ENCODE measurements around the gene KLHDC3. TPM values are rescaled to one million over a fixed set of nuclear protein-coding genes. Genes with fewer than 3 reads are reported as not detected.

Gene KLHDC3
- total and polyA plus RNA-seq, 2 donors (not counting 3 experiments of a cell fraction or from before 2014, with no cell fraction given), result 84.8 to 120 TPM

DNA sequence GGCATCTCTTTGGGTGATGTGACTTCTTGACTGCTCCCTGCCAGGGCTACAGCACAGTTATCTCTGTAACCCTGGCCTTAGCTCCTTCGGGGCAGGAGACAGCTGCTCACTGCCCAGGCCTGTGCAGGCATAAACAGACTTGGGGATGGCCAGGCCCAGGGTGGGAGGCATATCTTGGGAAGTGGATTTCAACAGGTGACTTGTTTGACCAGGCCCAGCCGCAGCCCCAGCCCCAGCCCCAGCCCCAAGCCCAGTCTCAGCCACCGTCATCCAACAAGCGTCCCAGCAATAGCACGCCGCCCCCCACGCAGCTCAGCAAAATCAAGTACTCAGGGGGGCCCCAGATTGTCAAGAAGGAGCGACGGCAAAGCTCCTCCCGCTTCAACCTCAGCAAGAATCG lies 7.8 kb upstream of the KLHDC3 start:
- Histone ChIP-seq H3K9ac (replicated peaks; ENCODE audit: extremely low read depth, insufficient read depth, low read length) (no peak overlapping the region), H3K4me1 (ENCODE audit: control insufficient read depth, extremely low read depth, insufficient read depth, low read length) (no peaks in the 10 kb centered on the region), H3K79me2 (ENCODE audit: control insufficient read depth, insufficient read depth, low read length) (no peaks in the 10 kb centered on the region), H3K27me3 (ENCODE audit: control insufficient read depth in 2 of 2, insufficient read depth in 2 of 2, low read length in 2 of 2) (no peaks in the 10 kb centered on the region), H3K27ac (ENCODE audit: insufficient read depth, low read depth, low read length) (no peak overlapping the region), H3K36me3 (ENCODE audit: control insufficient read depth in 2 of 2, extremely low read depth in 1 of 2, insufficient read depth in 2 of 2, low read length in 2 of 2) (peaks cover 15 to 24% of the 10 kb centered on the region in 2 experiments), H3K4me3 (replicated peaks in 1 of 3; ENCODE audit: insufficient read depth in 1 of 3, low read depth in 1 of 3, low read length in 3 of 3) (no peak overlapping the region), H3K9me1 (replicated peaks; ENCODE audit: control insufficient read depth, extremely low read depth, insufficient read depth, low read length) (no peaks in the 10 kb centered on the region), H3K4me2 (ENCODE audit: insufficient read depth, low read length) (no peak overlapping the region), H4K20me1 (replicated peaks; ENCODE audit: control insufficient read depth, extremely low read depth, insufficient read depth, low read length) (no peaks in the 10 kb centered on the region), H2AFZ (ENCODE audit: low read depth, low read length) (no peak overlapping the region), H3K9me3 (replicated peaks; ENCODE audit: control insufficient read depth, insufficient read depth, low read length) (no peaks in the 10 kb centered on the region)
- intact Hi-C loops (cut with micrococcal nuclease), result loop anchor here (5.0 kb wide), 1 partner anchor 121 kb away; no protein-coding TSS in a partner anchor
- DNase-seq (ENCODE audit: low read depth, low spot score), result no peak
- no peak for FAIRE-seq
- CTCF ChIA-PET, result interaction anchor here (1.0 to 8.7 kb wide), 3 partner anchors 32 to 138 kb away, joined by 3 to 55 read pairs (median 3); no protein-coding TSS in a partner anchor
- POLR2A ChIA-PET, result no interaction called here
- dilution Hi-C loops (cut with MboI; ENCODE audit: extremely low pct_ligation_motif_present, low sequenced_read_pairs), result no loop called here
- no TSS peak for BruUV-seq (replicated peaks)
- TF ChIP-seq MYC (IDR thresholded peaks at IDR 0.05; ENCODE audit: low read depth, low read length), result no peak

DNA sequence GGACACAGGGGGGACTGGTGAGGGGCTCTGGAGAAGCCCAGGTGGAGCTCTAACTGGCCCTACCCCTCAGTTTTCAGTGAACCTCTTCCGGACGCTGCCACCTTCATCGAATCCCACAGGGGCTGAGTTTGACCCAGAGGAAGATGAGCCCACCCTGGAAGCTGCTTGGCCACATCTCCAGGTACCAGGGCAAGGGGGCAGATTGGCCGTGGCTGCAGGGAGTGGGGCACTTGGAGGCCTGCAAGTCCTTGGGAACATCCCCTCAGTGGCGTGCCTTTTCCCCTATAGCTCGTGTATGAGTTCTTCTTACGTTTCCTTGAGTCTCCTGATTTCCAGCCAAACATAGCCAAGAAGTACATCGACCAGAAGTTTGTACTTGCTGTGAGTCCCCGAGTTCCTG lies 6.9 kb upstream of the KLHDC3 start:
- Histone ChIP-seq H2AFZ (ENCODE audit: low read depth, low read length) (no peak overlapping the region), H3K4me2 (ENCODE audit: insufficient read depth, low read length) (no peak overlapping the region), H3K27ac (ENCODE audit: insufficient read depth, low read depth, low read length) (no peak overlapping the region), H3K4me3 (replicated peaks in 1 of 3; ENCODE audit: insufficient read depth in 1 of 3, low read depth in 1 of 3, low read length in 3 of 3) (no peak overlapping the region), H3K36me3 (ENCODE audit: control insufficient read depth in 2 of 2, extremely low read depth in 1 of 2, insufficient read depth in 2 of 2, low read length in 2 of 2) (peaks cover 16 to 33% of the 10 kb centered on the region in 2 experiments), H3K27me3 (ENCODE audit: control insufficient read depth in 2 of 2, insufficient read depth in 2 of 2, low read length in 2 of 2) (no peaks in the 10 kb centered on the region), H3K9me3 (replicated peaks; ENCODE audit: control insufficient read depth, insufficient read depth, low read length) (no peaks in the 10 kb centered on the region), H4K20me1 (replicated peaks; ENCODE audit: control insufficient read depth, extremely low read depth, insufficient read depth, low read length) (no peaks in the 10 kb centered on the region), H3K9me1 (replicated peaks; ENCODE audit: control insufficient read depth, extremely low read depth, insufficient read depth, low read length) (no peaks in the 10 kb centered on the region), H3K4me1 (ENCODE audit: control insufficient read depth, extremely low read depth, insufficient read depth, low read length) (peaks cover under 1% of the 10 kb centered on the region), H3K9ac (replicated peaks; ENCODE audit: extremely low read depth, insufficient read depth, low read length) (no peak overlapping the region), H3K79me2 (ENCODE audit: control insufficient read depth, insufficient read depth, low read length) (no peaks in the 10 kb centered on the region)
- dilution Hi-C loops (cut with MboI; ENCODE audit: extremely low pct_ligation_motif_present, low sequenced_read_pairs) (no loop called here), intact Hi-C loops (cut with micrococcal nuclease) (loop anchor here (5.0 kb wide), 1 partner anchor 120 kb away; no protein-coding TSS in a partner anchor)
- FAIRE-seq (no peak), DNase-seq (ENCODE audit: low read depth, low spot score) (no peak)
- no TSS peak for BruUV-seq (replicated peaks)
- POLR2A ChIA-PET, result no interaction called here
- CTCF ChIA-PET, result interaction anchor here (1.1 to 8.7 kb wide), 2 partner anchors 11 to 137 kb away, joined by 4 to 55 read pairs; no protein-coding TSS in a partner anchor
- TF ChIP-seq GATA2 (IDR thresholded peaks at IDR 0.05; ENCODE audit: insufficient read depth, insufficient read length, low read depth, low read length), result no peak
